ENCODE results near the gene NPM3. TPM values are rescaled to one million over a fixed set of nuclear protein-coding genes. Genes with fewer than 3 reads are reported as not detected.

Gene NPM3
- total and polyA plus RNA-seq, 2 of the 13 experiments (the other 11 are each of a cell fraction or from before 2014, with no cell fraction given), result 47.6 to 129 TPM

DNA sequence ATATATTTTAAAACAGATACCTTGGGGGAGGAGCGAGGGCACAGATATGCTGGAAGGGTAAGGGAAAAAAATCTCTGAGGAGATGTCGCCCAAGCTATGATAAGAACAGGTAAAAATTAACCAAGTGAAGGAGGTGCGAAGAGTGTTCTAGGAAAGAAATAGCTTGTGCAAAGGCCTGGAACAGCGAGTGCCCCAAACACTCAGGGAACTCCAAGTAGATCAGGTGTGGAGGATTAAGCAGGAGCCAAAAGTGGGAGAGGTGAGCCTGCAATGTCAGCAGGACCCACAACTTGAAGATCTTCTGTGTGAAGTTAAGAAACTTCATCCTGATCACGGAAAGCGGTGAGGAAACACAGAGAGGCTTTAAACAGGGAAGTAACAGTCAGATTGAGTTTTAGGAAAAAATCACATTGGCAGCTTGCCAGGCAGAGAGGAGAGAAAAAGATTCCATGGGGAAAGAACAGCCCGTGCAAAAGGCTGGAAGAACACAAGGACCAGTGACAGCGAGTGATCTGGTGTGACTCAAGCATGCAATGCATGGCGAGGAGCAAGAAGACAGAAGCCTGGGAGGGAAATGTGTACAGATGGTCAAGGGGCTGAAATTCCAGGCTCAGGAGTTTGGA, 38.1 kb downstream of the NPM3 start:
- peaks cover 0 to 7% of the 10 kb centered on the region in 2 experiments; a peak in 1 of 5 replicates for H3K27me3 ChIP-seq (ENCODE audit: control insufficient read depth in 1 of 2, insufficient read depth in 2 of 2, low read length in 2 of 2)
- H3K27ac ChIP-seq (ENCODE audit: extremely low read length, insufficient read depth, low read length), result no peak overlapping the region
- peaks cover 27% of the 10 kb centered on the region for H3K4me1 ChIP-seq (ENCODE audit: insufficient read depth, low read length)
- no peak for FAIRE-seq
- H3K4me3 ChIP-seq (replicated peaks in 1 of 3; ENCODE audit: insufficient read depth in 1 of 3, low read depth in 2 of 3, low read length in 3 of 3), result no peak overlapping the region
- no peaks in the 10 kb centered on the region for H4K20me1 ChIP-seq (ENCODE audit: insufficient read depth, low read length)
- H3K4me2 ChIP-seq (ENCODE audit: low read depth, low read length), result peak overlapping the region; percentile 13; the same call in 1 of the 2 replicates
- H3K79me2 ChIP-seq (ENCODE audit: insufficient read depth, low read length), result no peaks in the 10 kb centered on the region
- CTCF ChIA-PET (ENCODE audit: low intra/inter-chr PET ratio, low total read pairs), result no interaction called here
- H3K36me3 ChIP-seq (replicated peaks in 1 of 2; ENCODE audit: control insufficient read depth in 1 of 2, insufficient read depth in 2 of 2, low read length in 2 of 2), result no peaks in the 10 kb centered on the region
- in situ Hi-C loops (cut with HindIII; ENCODE audit: extremely low pct_ligation_motif_present, low pct_unique_long_range_greater_than_20kb) (no loop called here), intact Hi-C loops (cut with micrococcal nuclease; ENCODE audit: unreplicated experiment) (no loop called here)
- no peaks in the 10 kb centered on the region for H3K9me3 ChIP-seq (ENCODE audit: low read length)
- BruUV-seq (replicated peaks), result no TSS peak
- WGBS (ENCODE audit: low lambda C conversion rate), result 25% methylated on average over 9 of the region's 9 CpGs
- TF ChIP-seq, protein P1, sequence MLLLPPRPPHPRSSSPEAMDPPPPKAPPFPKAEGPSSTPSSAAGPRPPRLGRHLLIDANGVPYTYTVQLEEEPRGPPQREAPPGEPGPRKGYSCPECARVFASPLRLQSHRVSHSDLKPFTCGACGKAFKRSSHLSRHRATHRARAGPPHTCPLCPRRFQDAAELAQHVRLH (CRISPR knock-in tag; IDR thresholded peaks at IDR 0.05; ENCODE audit: borderline replicate concordance, low read depth), result no peak
- TF ChIP-seq, protein P2, sequence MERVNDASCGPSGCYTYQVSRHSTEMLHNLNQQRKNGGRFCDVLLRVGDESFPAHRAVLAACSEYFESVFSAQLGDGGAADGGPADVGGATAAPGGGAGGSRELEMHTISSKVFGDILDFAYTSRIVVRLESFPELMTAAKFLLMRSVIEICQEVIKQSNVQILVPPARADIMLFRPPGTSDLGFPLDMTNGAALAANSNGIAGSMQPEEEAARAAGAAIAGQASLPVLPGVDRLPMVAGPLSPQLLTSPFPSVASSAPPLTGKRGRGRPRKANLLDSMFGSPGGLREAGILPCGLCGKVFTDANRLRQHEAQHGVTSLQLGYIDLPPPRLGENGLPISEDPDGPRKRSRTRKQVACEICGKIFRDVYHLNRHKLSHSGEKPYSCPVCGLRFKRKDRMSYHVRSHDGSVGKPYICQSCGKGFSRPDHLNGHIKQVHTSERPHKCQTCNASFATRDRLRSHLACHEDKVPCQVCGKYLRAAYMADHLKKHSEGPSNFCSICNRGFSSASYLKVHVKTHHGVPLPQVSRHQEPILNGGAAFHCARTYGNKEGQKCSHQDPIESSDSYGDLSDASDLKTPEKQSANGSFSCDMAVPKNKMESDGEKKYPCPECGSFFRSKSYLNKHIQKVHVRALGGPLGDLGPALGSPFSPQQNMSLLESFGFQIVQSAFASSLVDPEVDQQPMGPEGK (CRISPR knock-in tag; IDR thresholded peaks at IDR 0.05), result no peak
- TF ChIP-seq PCBP1 (IDR thresholded peaks at IDR 0.05; ENCODE audit: borderline replicate concordance, low read depth, low read length) (no peak), ZNF839 (CRISPR knock-in tag; IDR thresholded peaks at IDR 0.05; ENCODE audit: borderline replicate concordance) (no peak), JUND (CRISPR knock-in tag; IDR thresholded peaks at IDR 0.05) (no peak), LCORL (IDR thresholded peaks at IDR 0.05) (peak; percentile 89), LCORL (CRISPR knock-in tag; IDR thresholded peaks at IDR 0.05) (no peak)
- TF ChIP-seq, protein P3, sequence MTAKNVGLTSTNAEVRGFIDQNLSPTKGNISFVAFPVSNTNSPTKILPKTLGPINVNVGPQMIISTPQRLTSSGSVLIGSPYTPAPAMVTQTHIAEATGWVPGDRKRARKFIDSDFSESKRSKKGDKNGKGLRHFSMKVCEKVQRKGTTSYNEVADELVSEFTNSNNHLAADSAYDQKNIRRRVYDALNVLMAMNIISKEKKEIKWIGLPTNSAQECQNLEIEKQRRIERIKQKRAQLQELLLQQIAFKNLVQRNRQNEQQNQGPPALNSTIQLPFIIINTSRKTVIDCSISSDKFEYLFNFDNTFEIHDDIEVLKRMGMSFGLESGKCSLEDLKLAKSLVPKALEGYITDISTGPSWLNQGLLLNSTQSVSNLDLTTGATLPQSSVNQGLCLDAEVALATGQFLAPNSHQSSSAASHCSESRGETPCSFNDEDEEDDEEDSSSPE (CRISPR knock-in tag; IDR thresholded peaks at IDR 0.05), result no peak
- DNase-seq (ENCODE audit: low spot score), result no peak
- ATAC-seq, result no peak; the same call in 2 of the 3 replicates
- POLR2A ChIA-PET, result no interaction called here
- no peak overlapping the region for H2AFZ ChIP-seq (ENCODE audit: low read length)
- no peak overlapping the region for H3K9ac ChIP-seq (ENCODE audit: insufficient read depth, low read depth, low read length)

Data from HepG2 (cell line).